IMR-90 (cell line): ENCODE measurements around the gene PDZD8. TPM values are rescaled to one million over a fixed set of nuclear protein-coding genes. Genes with fewer than 3 reads are reported as not detected.

Experiments
- ATAC-seq: fragments of 200-7000 bp; cut with Tn5 transposase; 2 replicates; pipeline ENCODE4 v1.9.1; 2020; ENCODE audit warnings: low read depth, mild to moderate bottlenecking, moderate library complexity
- BruUV-seq: library from RNA; stranded (reverse); fragments of 400-500 nt; replicated peaks from 2 replicates; lab custom pipeline; 2021; lab: Mats Ljungman, UMichigan
- CTCF ChIA-PET: fragments of 300-600 bp; formaldehyde crosslinking; extraction: SDS; loops from one replicate; lab custom pipeline; 2021; ENCODE audit warnings: antibody characterized with exemption; lab: Yijun Ruan, JAX
- POLR2A ChIA-PET: fragments of 300-600 bp; sonication (Branson Sonifier 250); formaldehyde crosslinking; loops from one replicate; lab custom pipeline; 2022; ENCODE audit warnings: antibody characterized with exemption; ENCODE audit not compliant: unreplicated experiment; lab: Charles Lee
- DNase-seq: peaks from one replicate; pipeline ENCODE4 v3.0.0; 2013
- H2AFZ ChIP-seq: replicated peaks from 2 replicates; pipeline ENCODE3; 2013; ENCODE audit warnings: low read length, mild to moderate bottlenecking; ENCODE audit not compliant: poor library complexity
- H2AK5ac ChIP-seq: 2 replicates; pipeline ENCODE4 v1.6.1; 2013; ENCODE audit warnings: low read depth, low read length, inconsistent platforms
- H2AK9ac ChIP-seq: replicated peaks from 2 replicates; pipeline ENCODE3; 2013; ENCODE audit warnings: mild to moderate bottlenecking, low read depth, low read length, moderate library complexity; ENCODE audit not compliant: poor library complexity
- H2BK120ac ChIP-seq: 2 replicates; pipeline ENCODE4 v1.6.1; 2013; ENCODE audit warnings: low read depth, low read length, inconsistent platforms
- H2BK15ac ChIP-seq: 3 replicates; pipeline ENCODE4 v1.6.1; 2013; ENCODE audit warnings: low read depth, low read length, inconsistent platforms
- H2BK20ac ChIP-seq: 2 replicates; pipeline ENCODE4 v1.6.1; 2013; ENCODE audit warnings: low read depth, mild to moderate bottlenecking, inconsistent platforms, low read length, moderate library complexity
- H2BK5ac ChIP-seq: 2 replicates; pipeline ENCODE4 v1.6.1; 2013; ENCODE audit warnings: mild to moderate bottlenecking, low read depth, low read length, inconsistent platforms; ENCODE audit not compliant: poor library complexity, severe bottlenecking
- H3K14ac ChIP-seq: replicated peaks from 2 replicates; pipeline ENCODE4 v1.6.1; 2013; ENCODE audit warnings: low read depth, low read length, inconsistent platforms
- H3K18ac ChIP-seq: 2 replicates; pipeline ENCODE4 v1.6.1; 2013; ENCODE audit warnings: low read depth, low read length, control low read depth
- H3K23ac ChIP-seq: 2 replicates; pipeline ENCODE4 v1.6.1; 2013; ENCODE audit warnings: low read depth, low read length, inconsistent platforms
- H3K27ac ChIP-seq: 2 replicates; pipeline ENCODE4 v1.5.1; 2013; ENCODE audit warnings: mild to moderate bottlenecking, control low read depth, low read length; ENCODE audit not compliant: insufficient read depth
- H3K27me3 ChIP-seq: 2 replicates; pipeline ENCODE4 v1.6.1; 2013; ENCODE audit warnings: low read length; ENCODE audit not compliant: control insufficient read depth, insufficient read depth
- H3K36me3 ChIP-seq: 2 replicates; pipeline ENCODE4 v1.6.1; 2013; ENCODE audit warnings: low read length, mixed read lengths; ENCODE audit not compliant: control insufficient read depth, insufficient read depth
- H3K4ac ChIP-seq: 2 replicates; pipeline ENCODE4 v1.6.1; 2013; ENCODE audit warnings: low read depth, low read length, inconsistent platforms
- H3K4me1 ChIP-seq: 2 replicates; pipeline ENCODE4 v1.6.1; 2013; ENCODE audit warnings: low read length, mixed read lengths; ENCODE audit not compliant: control insufficient read depth, insufficient read depth
- H3K4me2 ChIP-seq: 2 replicates; pipeline ENCODE4 v1.6.1; 2013; ENCODE audit warnings: low read depth, mild to moderate bottlenecking, control low read depth, low read length, moderate library complexity
- H3K4me3 ChIP-seq: 2 replicates; pipeline ENCODE4 v1.5.1; 2013; ENCODE audit warnings: low read depth, mild to moderate bottlenecking, control low read depth, low read length, moderate library complexity; ENCODE audit not compliant: insufficient read depth
- H3K56ac ChIP-seq: 2 replicates; pipeline ENCODE4 v1.6.1; 2013; ENCODE audit warnings: low read length, inconsistent platforms; ENCODE audit not compliant: insufficient read depth; ENCODE audit errors: extremely low read depth
- H3K79me1 ChIP-seq, 2 experiments: 2 replicates each; pipeline ENCODE4 v1.6.1; 2013; ENCODE audit warnings: low read length in 2 of 2, inconsistent platforms in 1 of 2, low read depth in 1 of 2
- H3K9ac ChIP-seq: 2 replicates; pipeline ENCODE4 v1.6.1; 2013; ENCODE audit warnings: low read depth, low read length, control low read depth
- H3K9me1 ChIP-seq: 2 replicates; pipeline ENCODE4 v1.6.1; 2013; ENCODE audit warnings: low read length, inconsistent platforms; ENCODE audit not compliant: insufficient read depth
- H3K9me3 ChIP-seq: 2 replicates; pipeline ENCODE4 v1.6.1; 2013; ENCODE audit warnings: low read length; ENCODE audit not compliant: control insufficient read depth, insufficient read depth
- H4K20me1 ChIP-seq: 2 replicates; pipeline ENCODE4 v1.6.1; 2013; ENCODE audit warnings: low read length, inconsistent platforms; ENCODE audit not compliant: insufficient read depth
- H4K5ac ChIP-seq: 2 replicates; pipeline ENCODE4 v1.6.1; 2013; ENCODE audit warnings: mild to moderate bottlenecking, low read depth, low read length, control low read depth
- H4K8ac ChIP-seq, 2 experiments: 2 replicates each; pipeline ENCODE4 v1.6.1; 2013; ENCODE audit warnings: low read depth in 2 of 2, low read length in 2 of 2, control low read depth in 1 of 2, inconsistent platforms in 1 of 2
- H4K91ac ChIP-seq: 2 replicates; pipeline ENCODE4 v1.6.1; 2013; ENCODE audit warnings: low read depth, low read length, inconsistent platforms; ENCODE audit not compliant: insufficient read depth
- BHLHE40 ChIP-seq: fragments of 150-350 bp; IDR thresholded peaks from 2 replicates; pipeline ENCODE4 v1.6.1; 2016; ENCODE audit warnings: mild to moderate bottlenecking, low read depth, low read length
- CEBPB ChIP-seq: IDR thresholded peaks from 2 replicates; pipeline ENCODE4 v1.6.1; 2012; ENCODE audit warnings: low read depth, low read length, improper control_type of control experiment
- CHD1 ChIP-seq: IDR thresholded peaks from 2 replicates; pipeline ENCODE4 v1.6.1; 2012; ENCODE audit warnings: low read depth, low read length, improper control_type of control experiment
- CTCF ChIP-seq: conservative IDR thresholded peaks from 2 replicates; pipeline ENCODE4 v1.5.1; 2012; ENCODE audit warnings: mild to moderate bottlenecking, low read depth, low read length, improper control_type of control experiment
- FOS ChIP-seq: fragments of 150-350 bp; IDR thresholded peaks from 2 replicates; pipeline ENCODE4 v1.6.1; 2016; ENCODE audit warnings: low read depth, low read length
- MAFK ChIP-seq: IDR thresholded peaks from 2 replicates; pipeline ENCODE4 v1.6.1; 2012; ENCODE audit warnings: low read depth, low read length, improper control_type of control experiment
- MAZ ChIP-seq: IDR thresholded peaks from 2 replicates; pipeline ENCODE4 v1.6.1; 2012; ENCODE audit warnings: low read depth, mild to moderate bottlenecking, low read length, improper control_type of control experiment, moderate library complexity, borderline replicate concordance
- MXI1 ChIP-seq: IDR thresholded peaks from 2 replicates; pipeline ENCODE4 v1.6.1; 2012; ENCODE audit warnings: low read depth, mild to moderate bottlenecking, low read length, moderate library complexity, borderline replicate concordance
- NFE2L2 ChIP-seq: fragments of 150-350 bp; IDR thresholded peaks from 2 replicates; pipeline ENCODE4 v1.6.1; 2016; ENCODE audit warnings: low read depth, mild to moderate bottlenecking, low read length
- POLR2A ChIP-seq: IDR thresholded peaks from 2 replicates; pipeline ENCODE4 v1.6.1; 2012; ENCODE audit warnings: mild to moderate bottlenecking, low read depth, low read length
- RAD21 ChIP-seq: IDR thresholded peaks from 2 replicates; pipeline ENCODE4 v1.6.1; 2012; ENCODE audit warnings: low read length, improper control_type of control experiment
- RCOR1 ChIP-seq: IDR thresholded peaks from 2 replicates; pipeline ENCODE4 v1.6.1; 2012; ENCODE audit warnings: mild to moderate bottlenecking, low read length, improper control_type of control experiment; ENCODE audit not compliant: insufficient replicate concordance
- RFX5 ChIP-seq: IDR thresholded peaks from 2 replicates; pipeline ENCODE4 v1.8.0; 2012; ENCODE audit warnings: low read depth, mild to moderate bottlenecking, low read length, moderate library complexity
- dilution Hi-C: fragments of 300-500 bp; cut with HindIII; formaldehyde crosslinking; loops from one replicate; pipeline ENCODE4 v1.14.3; 2018; ENCODE audit warnings: low sequenced_read_pairs; ENCODE audit not compliant: unreplicated experiment
- in situ Hi-C: fragments of 300-500 bp; cut with MboI; formaldehyde crosslinking; loops from 3 replicates; pipeline ENCODE4 v1.14.3; 2019; ENCODE audit warnings: low sequenced_read_pairs, inconsistent platforms, mixed read lengths
- intact Hi-C: fragments of 100-400 bp; cut with micrococcal nuclease; formaldehyde crosslinking; loops from 2 replicates; pipeline ENCODE4 v1.10.0; 2022
- polyA plus RNA-seq, 3 experiments: library from polyadenylated mRNA; depleted of rRNA; stranded (reverse); fragments of >200 nt; gene quantifications; 2 replicates each; pipeline ENCODE4 v1.2.3, GENCODE V29; 2012; ENCODE audit warnings: low replicate concordance in 1 of 3
- total RNA-seq: library from RNA; depleted of rRNA; stranded (reverse); fragments of >200 nt; gene quantifications from 2 replicates; pipeline ENCODE4 v1.2.3, GENCODE V29; 2012
- TF ChIP-seq, protein P1 (sequence below): fragments of 150-350 bp; IDR thresholded peaks from 2 replicates; pipeline ENCODE4 v1.6.1; 2017; ENCODE audit warnings: mild to moderate bottlenecking, antibody characterized with exemption, low read length, low read depth
- TF ChIP-seq, protein P2 (sequence below): fragments of 150-350 bp; IDR thresholded peaks from 2 replicates; pipeline ENCODE4 v1.6.1; 2016; ENCODE audit warnings: low read depth, mild to moderate bottlenecking, low read length, moderate library complexity, borderline replicate concordance

PDZD8 gene
- total and polyA plus RNA-seq, 2 of the 4 experiments (the other 2 are of a cell fraction): 11.3 to 20.4 TPM

DNA sequence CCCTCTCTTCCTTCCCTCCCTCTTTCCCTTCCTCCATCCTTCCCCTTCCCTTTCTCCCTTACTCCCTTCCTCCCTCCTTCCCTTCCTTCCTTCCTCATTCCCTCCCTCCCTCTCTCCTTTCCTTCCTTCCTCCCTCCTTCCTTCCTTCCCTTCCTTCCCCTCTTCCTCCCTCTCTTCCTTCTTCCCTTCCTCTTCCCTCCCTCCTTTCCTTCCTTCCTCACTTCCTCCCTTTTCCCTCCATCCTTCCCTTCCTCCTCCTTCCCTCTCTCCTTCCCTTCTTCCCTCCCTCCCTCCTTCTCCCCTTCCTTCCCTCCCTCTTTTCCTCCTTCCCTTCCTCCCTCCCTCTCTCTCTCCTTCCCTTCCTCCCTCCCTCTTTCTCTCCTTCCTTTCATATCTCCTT, 147.0 kb downstream of the PDZD8 start:
- Histone ChIP-seq H3K14ac (no peak overlapping the region), H3K36me3 (no peaks in the 10 kb centered on the region), H2AK9ac (no peak overlapping the region), H3K4ac (no peak overlapping the region), H4K91ac (no peak overlapping the region), H4K5ac (no peak overlapping the region), H2BK15ac (no peak overlapping the region), H3K4me1 (no peaks in the 10 kb centered on the region), H3K18ac (no peak overlapping the region), H2BK120ac (no peak overlapping the region), H2AK5ac (no peak overlapping the region), H3K27me3 (no peaks in the 10 kb centered on the region; the same call in none of the 2 replicates), H3K4me2 (no peak overlapping the region), H2BK5ac (no peak overlapping the region), H2AFZ (no peak overlapping the region), H3K27ac (no peak overlapping the region), H4K8ac (no peak overlapping the region), H3K4me3 (no peak overlapping the region), H3K56ac (no peak overlapping the region), H4K20me1 (no peaks in the 10 kb centered on the region), H3K23ac (no peak overlapping the region), H3K9ac (no peak overlapping the region), H3K79me1 (no peaks in the 10 kb centered on the region), H3K9me3 (no peaks in the 10 kb centered on the region), H3K9me1 (no peaks in the 10 kb centered on the region), H2BK20ac (no peak overlapping the region)
- CTCF ChIA-PET: interaction anchor here (1.1 kb wide), 1 partner anchor 11 kb away, joined by 3 read pairs; no protein-coding TSS in a partner anchor
- intact Hi-C loops: no loop called here
- no TSS peak for BruUV-seq
- dilution Hi-C loops: no loop called here
- no peak for DNase-seq
- TF ChIP-seq RAD21 (no peak), RCOR1 (no peak), POLR2A (no peak), MAFK (no peak), BHLHE40 (no peak), NFE2L2 (no peak), CHD1 (no peak), MAZ (no peak), RFX5 (no peak), MXI1 (no peak), CEBPB (no peak), CTCF (no peak), FOS (no peak)
- TF ChIP-seq, protein P1, sequence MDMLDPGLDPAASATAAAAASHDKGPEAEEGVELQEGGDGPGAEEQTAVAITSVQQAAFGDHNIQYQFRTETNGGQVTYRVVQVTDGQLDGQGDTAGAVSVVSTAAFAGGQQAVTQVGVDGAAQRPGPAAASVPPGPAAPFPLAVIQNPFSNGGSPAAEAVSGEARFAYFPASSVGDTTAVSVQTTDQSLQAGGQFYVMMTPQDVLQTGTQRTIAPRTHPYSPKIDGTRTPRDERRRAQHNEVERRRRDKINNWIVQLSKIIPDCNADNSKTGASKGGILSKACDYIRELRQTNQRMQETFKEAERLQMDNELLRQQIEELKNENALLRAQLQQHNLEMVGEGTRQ: no peak
- TF ChIP-seq, protein P2, sequence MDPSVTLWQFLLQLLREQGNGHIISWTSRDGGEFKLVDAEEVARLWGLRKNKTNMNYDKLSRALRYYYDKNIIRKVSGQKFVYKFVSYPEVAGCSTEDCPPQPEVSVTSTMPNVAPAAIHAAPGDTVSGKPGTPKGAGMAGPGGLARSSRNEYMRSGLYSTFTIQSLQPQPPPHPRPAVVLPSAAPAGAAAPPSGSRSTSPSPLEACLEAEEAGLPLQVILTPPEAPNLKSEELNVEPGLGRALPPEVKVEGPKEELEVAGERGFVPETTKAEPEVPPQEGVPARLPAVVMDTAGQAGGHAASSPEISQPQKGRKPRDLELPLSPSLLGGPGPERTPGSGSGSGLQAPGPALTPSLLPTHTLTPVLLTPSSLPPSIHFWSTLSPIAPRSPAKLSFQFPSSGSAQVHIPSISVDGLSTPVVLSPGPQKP: no peak
- POLR2A ChIA-PET: no interaction called here
- no peak for ATAC-seq
- in situ Hi-C loops: no loop called here
